WTC11 (cell line): Measurements from ENCODE around the gene WDR89. TPM values are rescaled to one million over a fixed set of nuclear protein-coding genes. Genes with fewer than 3 reads are reported as not detected.

Source experiments
- ATAC-seq: fragments of 200-7000 bp; cut with Tn5 transposase; 2 replicates; pipeline ENCODE4 v1.10.0; 2021; ENCODE audit warnings: mild to moderate bottlenecking, moderate library complexity
- CTCF ChIA-PET: fragments of 300-600 bp; sonication (Branson Sonifier 250); formaldehyde crosslinking; loops from one replicate; lab custom pipeline; 2021; ENCODE audit warnings: antibody characterized with exemption; lab: Charles Lee
- POLR2A ChIA-PET: fragments of 350-600 bp; sonication (Branson Sonifier 250); formaldehyde crosslinking; loops from one replicate; lab custom pipeline; 2021; ENCODE audit warnings: antibody characterized with exemption; lab: Charles Lee
- DNase-seq: peaks from one replicate; pipeline ENCODE4 v3.0.0; 2021; ENCODE audit warnings: low spot score
- H3K27ac Mint-ChIP-seq: 2 replicates; pipeline ENCODE4 v1.8.0; 2021; ENCODE audit warnings: mixed read lengths
- H3K27me3 Mint-ChIP-seq: 2 replicates; pipeline ENCODE4 v1.8.0; 2021; ENCODE audit warnings: low read depth, mild to moderate bottlenecking, moderate library complexity, mixed read lengths
- H3K36me3 Mint-ChIP-seq: 2 replicates; pipeline ENCODE4 v1.8.0; 2021; ENCODE audit warnings: mixed read lengths
- H3K4me1 Mint-ChIP-seq: 2 replicates; pipeline ENCODE4 v1.8.0; 2022; ENCODE audit warnings: mixed read lengths
- H3K4me3 Mint-ChIP-seq: 2 replicates; pipeline ENCODE4 v1.8.0; 2021; ENCODE audit warnings: mild to moderate bottlenecking, moderate library complexity, mixed read lengths
- H3K9me3 Mint-ChIP-seq: 2 replicates; pipeline ENCODE4 v1.8.0; 2021; ENCODE audit warnings: mixed read lengths
- AFF4 ChIP-seq: sonication (generic); formaldehyde crosslinking; IDR thresholded peaks from 2 replicates; pipeline ENCODE4 v1.8.1; 2023; ENCODE audit warnings: mild to moderate bottlenecking, missing genetic modification reagents, borderline replicate concordance
- ATF6 ChIP-seq: sonication (generic); formaldehyde crosslinking; IDR thresholded peaks from 2 replicates; pipeline ENCODE4 v1.8.1; 2023; ENCODE audit warnings: mild to moderate bottlenecking, missing genetic modification reagents
- CBFB ChIP-seq: sonication (generic); formaldehyde crosslinking; IDR thresholded peaks from 2 replicates; pipeline ENCODE4 v1.8.1; 2022; ENCODE audit warnings: mild to moderate bottlenecking, low read depth, missing genetic modification reagents
- CREB1 ChIP-seq: sonication (generic); formaldehyde crosslinking; IDR thresholded peaks from 2 replicates; pipeline ENCODE4 v1.8.0; 2023; ENCODE audit warnings: mild to moderate bottlenecking, missing genetic modification reagents
- EMX1 ChIP-seq: fragments of 250-450 bp; sonication (Bioruptor Pico); IDR thresholded peaks from 2 replicates; pipeline ENCODE4 v1.8.0; 2021; ENCODE audit warnings: mild to moderate bottlenecking
- FOXK1 ChIP-seq: sonication (generic); formaldehyde crosslinking; IDR thresholded peaks from 2 replicates; pipeline ENCODE4 v1.8.0; 2022; ENCODE audit warnings: mild to moderate bottlenecking, moderate library complexity, missing genetic modification reagents
- GTF2I ChIP-seq: fragments of 250-450 bp; sonication (Bioruptor Pico); conservative IDR thresholded peaks from 2 replicates; pipeline ENCODE4 v1.4.0; 2021; ENCODE audit warnings: mild to moderate bottlenecking
- HMGA2 ChIP-seq: fragments of 250-450 bp; sonication (Bioruptor Pico); IDR thresholded peaks from 2 replicates; pipeline ENCODE4 v1.4.0; 2021; ENCODE audit warnings: mild to moderate bottlenecking, moderate library complexity
- JAZF1 ChIP-seq: fragments of 250-450 bp; sonication (Bioruptor Pico); IDR thresholded peaks from 2 replicates; pipeline ENCODE4 v1.9.0; 2021; ENCODE audit warnings: moderate library complexity, mild to moderate bottlenecking, inconsistent platforms
- MLX ChIP-seq: sonication (generic); formaldehyde crosslinking; IDR thresholded peaks from 2 replicates; pipeline ENCODE4 v1.8.1; 2023; ENCODE audit warnings: mild to moderate bottlenecking, missing genetic modification reagents, moderate library complexity
- NFATC4 ChIP-seq: fragments of 250-450 bp; sonication (Bioruptor Pico); IDR thresholded peaks from 2 replicates; pipeline ENCODE4 v1.9.0; 2021; ENCODE audit warnings: mild to moderate bottlenecking
- NR1H2 ChIP-seq: sonication (generic); formaldehyde crosslinking; IDR thresholded peaks from 2 replicates; pipeline ENCODE4 v1.9.0; 2021; ENCODE audit warnings: mild to moderate bottlenecking, moderate library complexity, missing genetic modification reagents
- OVOL2 ChIP-seq: fragments of 250-450 bp; sonication (Bioruptor Pico); IDR thresholded peaks from 2 replicates; pipeline ENCODE4 v1.9.0; 2021; ENCODE audit warnings: mild to moderate bottlenecking, borderline replicate concordance
- RORB ChIP-seq: fragments of 250-450 bp; sonication (Bioruptor Pico); IDR thresholded peaks from 2 replicates; pipeline ENCODE4 v1.9.0; 2021; ENCODE audit warnings: mild to moderate bottlenecking
- SMAD3 ChIP-seq: sonication (generic); formaldehyde crosslinking; IDR thresholded peaks from 2 replicates; pipeline ENCODE4 v1.8.0; 2022; ENCODE audit warnings: missing genetic modification reagents, mild to moderate bottlenecking, borderline replicate concordance
- SMAD4 ChIP-seq: sonication (generic); formaldehyde crosslinking; IDR thresholded peaks from 2 replicates; pipeline ENCODE4 v1.8.0; 2022; ENCODE audit warnings: mild to moderate bottlenecking, missing genetic modification reagents
- TEAD1 ChIP-seq: sonication (generic); formaldehyde crosslinking; IDR thresholded peaks from 2 replicates; pipeline ENCODE4 v1.8.0; 2022; ENCODE audit warnings: mild to moderate bottlenecking, missing genetic modification reagents
- TEAD4 ChIP-seq: sonication (generic); formaldehyde crosslinking; IDR thresholded peaks from 2 replicates; pipeline ENCODE4 v1.8.0; 2022; ENCODE audit warnings: mild to moderate bottlenecking, missing genetic modification reagents
- TP53 ChIP-seq: sonication (generic); formaldehyde crosslinking; IDR thresholded peaks from 2 replicates; pipeline ENCODE4 v1.8.1; 2023; ENCODE audit warnings: mild to moderate bottlenecking, missing genetic modification reagents
- ZBTB21 ChIP-seq: sonication (generic); formaldehyde crosslinking; IDR thresholded peaks from 2 replicates; pipeline ENCODE4 v1.8.1; 2023; ENCODE audit warnings: mild to moderate bottlenecking, missing genetic modification reagents, borderline replicate concordance
- ZBTB43 ChIP-seq: sonication (generic); formaldehyde crosslinking; IDR thresholded peaks from 2 replicates; pipeline ENCODE4 v1.8.1; 2023; ENCODE audit warnings: mild to moderate bottlenecking, missing genetic modification reagents
- ZNF121 ChIP-seq: sonication (generic); formaldehyde crosslinking; IDR thresholded peaks from 2 replicates; pipeline ENCODE4 v1.8.0; 2023; ENCODE audit warnings: missing genetic modification reagents
- ZNF232 ChIP-seq: sonication (generic); formaldehyde crosslinking; IDR thresholded peaks from 2 replicates; pipeline ENCODE4 v1.8.0; 2022; ENCODE audit warnings: mild to moderate bottlenecking, missing genetic modification reagents
- ZNF263 ChIP-seq: sonication (generic); formaldehyde crosslinking; IDR thresholded peaks from 2 replicates; pipeline ENCODE4 v1.8.1; 2022; ENCODE audit warnings: low read depth, mild to moderate bottlenecking, moderate library complexity, missing genetic modification reagents
- ZNF281 ChIP-seq: sonication (generic); formaldehyde crosslinking; IDR thresholded peaks from 2 replicates; pipeline ENCODE4 v1.8.0; 2023; ENCODE audit warnings: mild to moderate bottlenecking, missing genetic modification reagents
- ZNF396 ChIP-seq: fragments of 250-450 bp; sonication (Bioruptor Pico); IDR thresholded peaks from 2 replicates; pipeline ENCODE4 v1.8.0; 2021; ENCODE audit warnings: mild to moderate bottlenecking, moderate library complexity, borderline replicate concordance
- ZNF416 ChIP-seq: fragments of 250-450 bp; sonication (Bioruptor Pico); IDR thresholded peaks from 2 replicates; pipeline ENCODE4 v1.9.0; 2021; ENCODE audit warnings: mild to moderate bottlenecking, inconsistent platforms
- total RNA-seq: library from RNA; stranded (reverse); gene quantifications from 3 replicates; pipeline ENCODE4 v1.2.3, GENCODE V29; 2021

The WDR89 gene
- total RNA-seq, 1 experiment from 2014 or later, result 27.5 TPM

GRCh38 chr14:63611078-63611477 is 30.6 kb downstream of the WDR89 start:
- DNase-seq, result no peak
- ATAC-seq, result no peak
- no peak overlapping the region for H3K4me3 Mint-ChIP-seq
- ChIA-PET POLR2A (no interaction called here), CTCF (no interaction called here)
- TF ChIP-seq RORB (CRISPR knock-in tag) (no peak), FOXK1 (CRISPR knock-in tag) (no peak), JAZF1 (CRISPR knock-in tag) (no peak), TEAD4 (CRISPR knock-in tag) (no peak), NFATC4 (CRISPR knock-in tag) (no peak), TP53 (CRISPR knock-in tag) (no peak), HMGA2 (CRISPR knock-in tag) (no peak), OVOL2 (CRISPR knock-in tag) (no peak), ZBTB43 (CRISPR knock-in tag) (no peak)
- no peak overlapping the region for H3K27ac Mint-ChIP-seq
- H3K9me3 Mint-ChIP-seq, result no peaks in the 10 kb centered on the region
- no peaks in the 10 kb centered on the region for H3K4me1 Mint-ChIP-seq
- H3K27me3 Mint-ChIP-seq, result no peaks in the 10 kb centered on the region
- peaks cover 6% of the 10 kb centered on the region; the same call in 1 of the 2 replicates for H3K36me3 Mint-ChIP-seq

GRCh38 chr14:63605041-63605532 is 36.6 kb downstream of the WDR89 start:
- H3K27me3 Mint-ChIP-seq, result no peaks in the 10 kb centered on the region
- H3K4me1 Mint-ChIP-seq, result no peaks in the 10 kb centered on the region
- H3K36me3 Mint-ChIP-seq, result peaks cover 21% of the 10 kb centered on the region
- POLR2A ChIA-PET, result interaction anchor here (0.7 kb wide), 1 partner anchor 14 kb away, joined by 3 read pairs; no protein-coding TSS in a partner anchor
- TF ChIP-seq SMAD3 (CRISPR knock-in tag) (no peak), CBFB (CRISPR knock-in tag) (no peak), RORB (CRISPR knock-in tag) (no peak), ZBTB21 (no peak), ZNF263 (CRISPR knock-in tag) (no peak), AFF4 (CRISPR knock-in tag) (no peak), ZNF416 (CRISPR knock-in tag) (no peak), EMX1 (CRISPR knock-in tag) (no peak), ZNF281 (CRISPR knock-in tag) (no peak), MLX (CRISPR knock-in tag) (no peak), ZNF232 (CRISPR knock-in tag) (no peak), ATF6 (CRISPR knock-in tag) (no peak), ZNF396 (CRISPR knock-in tag) (no peak), NR1H2 (CRISPR knock-in tag) (no peak), GTF2I (CRISPR knock-in tag) (no peak), ZNF121 (CRISPR knock-in tag) (no peak), TEAD1 (no peak), CREB1 (CRISPR knock-in tag) (no peak), TP53 (CRISPR knock-in tag) (no peak), SMAD4 (CRISPR knock-in tag) (no peak)
- no peak for ATAC-seq
- CTCF ChIA-PET, result no interaction called here
- DNase-seq, result no peak
- no peak overlapping the region for H3K27ac Mint-ChIP-seq
- no peak overlapping the region for H3K4me3 Mint-ChIP-seq
- no peaks in the 10 kb centered on the region for H3K9me3 Mint-ChIP-seq
